GM21423 (cell line): Measurements from ENCODE around the gene SRSF5.
"Not testable (repeated sequence)": the region's sequence is repeated elsewhere in the genome, so short reads cannot be mapped to it uniquely, and the experiment has no call there.

Experiments used
- ATAC-seq: cut with Tn5 transposase; IDR thresholded peaks from one replicate; pipeline ENCODE4 v1.9.1; 2021; ENCODE audit warnings: mild to moderate bottlenecking, moderate library complexity; ENCODE audit not compliant: unreplicated experiment

The SRSF5 gene

DNA sequence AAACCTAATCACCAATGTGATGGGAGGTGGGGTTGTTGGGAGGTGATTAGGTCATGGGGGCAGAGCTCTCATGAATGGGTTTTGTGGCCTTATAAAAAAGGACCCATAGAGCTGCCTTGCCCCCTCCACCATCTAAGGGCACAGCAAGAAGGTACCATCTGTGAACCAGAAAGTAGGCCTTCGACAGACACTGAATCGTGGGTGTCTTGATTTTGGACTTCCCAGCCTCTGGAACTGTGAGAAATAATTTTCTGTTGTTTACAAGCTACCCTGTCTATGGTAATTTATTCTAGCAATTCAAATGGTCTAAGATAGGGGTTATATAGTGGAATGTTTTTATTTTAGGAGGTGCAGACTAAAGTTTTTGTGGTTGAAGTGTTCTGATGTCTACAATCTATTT lies 38.0 kb downstream of the SRSF5 start:
- no peak for ATAC-seq

DNA sequence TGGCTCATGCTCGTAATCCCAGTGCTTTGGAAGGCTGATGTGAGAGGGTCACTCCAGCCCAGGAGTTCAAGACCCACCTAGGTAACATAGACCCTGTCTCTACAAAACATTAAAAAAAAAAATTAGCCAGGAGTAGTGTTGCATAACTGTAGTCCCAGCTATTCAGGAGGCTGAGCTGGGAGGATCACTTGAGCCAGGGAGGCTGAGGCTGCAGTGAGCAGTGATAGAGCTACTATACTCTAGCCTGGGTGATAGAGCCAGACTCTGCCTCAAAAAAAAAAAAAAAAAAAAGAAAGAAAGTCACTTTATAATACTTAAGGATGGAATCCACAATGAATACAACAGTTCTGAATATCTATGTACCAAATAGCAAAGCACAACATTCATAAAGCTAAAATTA lies 40.2 kb downstream of the SRSF5 start:
- ATAC-seq: no peak

DNA sequence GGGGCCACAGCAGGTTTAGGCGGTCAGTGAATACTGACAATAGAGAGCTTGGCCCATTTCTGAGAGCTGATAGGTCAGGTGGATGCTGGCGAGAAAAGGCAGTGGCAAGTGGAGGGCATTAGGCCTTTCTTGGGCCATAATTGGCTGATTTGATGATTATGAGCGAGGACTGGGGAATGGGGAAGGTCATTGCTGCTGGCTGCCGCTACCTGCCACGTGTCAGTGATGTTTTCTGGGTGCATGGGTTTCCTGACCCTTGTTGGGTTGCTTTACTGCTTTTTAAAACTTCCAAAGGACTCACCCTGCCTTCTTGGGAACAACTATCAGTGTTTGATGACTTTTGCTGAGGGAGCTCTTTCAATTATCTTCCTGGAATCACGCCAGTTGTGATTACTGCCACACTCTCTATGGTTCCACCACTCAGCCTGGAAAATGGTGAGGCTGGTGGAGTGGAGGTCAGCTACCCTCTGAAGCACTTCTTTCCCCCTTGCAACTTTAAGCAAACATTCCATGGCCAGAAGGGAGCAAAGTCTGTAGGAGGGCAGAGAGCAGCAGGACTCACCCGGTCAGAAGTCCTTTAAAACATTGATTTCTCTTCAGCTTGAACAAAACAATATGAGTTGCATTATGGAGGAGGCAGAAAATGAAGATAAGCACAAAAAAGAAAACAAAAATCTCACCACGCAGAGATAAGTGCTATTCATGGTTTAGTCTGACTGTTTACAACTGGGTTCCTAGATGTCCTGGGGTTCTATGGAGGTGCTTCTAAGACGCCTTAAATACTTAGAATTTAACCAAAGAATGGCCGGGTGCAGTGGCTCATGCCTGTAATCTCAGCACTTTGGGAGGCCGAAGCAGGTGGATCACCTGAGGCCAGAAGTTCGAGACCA lies 42.2 kb downstream of the SRSF5 start:
- no peak for ATAC-seq

DNA sequence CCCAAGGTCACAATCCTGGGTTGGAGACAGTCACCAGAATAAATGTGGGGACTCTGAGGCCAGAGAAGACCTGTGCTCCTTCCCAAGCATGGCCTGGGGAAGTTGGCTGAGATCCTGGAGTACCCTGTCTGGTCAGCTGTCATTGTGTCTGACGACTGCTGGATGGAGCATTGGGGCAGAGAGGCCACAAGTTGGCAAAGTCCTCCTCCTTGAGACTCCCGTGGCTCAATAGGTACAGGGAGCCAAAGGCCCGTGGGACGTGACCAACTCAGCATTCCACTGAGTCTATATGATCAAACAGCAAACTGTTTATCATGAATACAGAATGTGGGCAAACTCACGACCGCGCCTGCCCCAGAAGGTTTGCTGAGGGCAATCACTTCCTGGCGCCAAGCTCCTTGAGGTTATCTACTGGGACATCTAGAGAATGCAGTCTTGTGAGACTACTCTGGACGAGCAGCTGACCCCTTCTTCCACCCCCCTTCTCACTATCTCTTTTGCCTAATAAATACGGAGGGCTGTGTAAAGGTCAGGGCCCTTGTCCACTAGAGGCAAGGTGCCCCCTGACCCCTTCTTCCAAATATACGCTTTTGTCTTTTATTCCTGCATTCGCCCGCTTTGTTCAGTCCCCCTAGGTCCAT lies 44.4 kb downstream of the SRSF5 start:
- ATAC-seq: no peak

DNA sequence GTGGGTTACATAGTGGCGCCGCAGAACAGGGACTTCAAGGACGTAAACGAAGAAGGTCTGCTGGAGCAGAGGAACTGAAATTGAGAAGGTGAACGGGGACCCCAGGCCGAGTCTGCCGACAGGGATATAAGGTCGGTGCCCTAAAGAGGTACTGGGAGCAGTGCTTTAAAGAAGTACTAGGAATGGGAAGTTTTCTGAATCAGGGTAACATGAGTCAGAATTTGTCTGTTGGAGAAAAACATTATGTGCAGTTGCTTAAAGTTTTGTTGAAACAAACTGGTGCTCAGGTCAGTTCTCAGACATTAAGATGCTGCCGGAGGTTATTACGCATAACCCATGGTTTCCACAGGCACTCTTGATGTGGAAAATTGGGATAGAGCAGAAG lies 44.9 kb downstream of the SRSF5 start:
- ATAC-seq: no peak

DNA sequence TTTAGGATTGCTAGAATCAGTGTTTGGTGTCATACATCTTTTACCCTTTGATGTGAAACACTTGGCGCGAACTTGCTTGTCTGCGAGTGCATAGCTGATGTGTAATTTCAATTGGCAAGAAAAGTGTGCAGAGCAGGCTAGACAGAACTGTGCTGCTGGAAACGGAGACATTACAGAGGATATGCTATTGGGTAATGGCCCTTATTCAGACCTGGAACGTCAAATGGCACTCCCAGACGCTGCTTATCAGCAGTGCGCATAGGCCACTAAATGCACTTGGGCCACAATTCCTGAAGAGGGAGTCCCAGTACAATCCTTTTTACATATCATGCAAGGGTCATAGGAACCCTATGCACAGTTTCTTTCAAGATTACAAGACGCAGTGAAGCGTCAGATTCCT lies 45.8 kb downstream of the SRSF5 start:
- ATAC-seq: no peak

DNA sequence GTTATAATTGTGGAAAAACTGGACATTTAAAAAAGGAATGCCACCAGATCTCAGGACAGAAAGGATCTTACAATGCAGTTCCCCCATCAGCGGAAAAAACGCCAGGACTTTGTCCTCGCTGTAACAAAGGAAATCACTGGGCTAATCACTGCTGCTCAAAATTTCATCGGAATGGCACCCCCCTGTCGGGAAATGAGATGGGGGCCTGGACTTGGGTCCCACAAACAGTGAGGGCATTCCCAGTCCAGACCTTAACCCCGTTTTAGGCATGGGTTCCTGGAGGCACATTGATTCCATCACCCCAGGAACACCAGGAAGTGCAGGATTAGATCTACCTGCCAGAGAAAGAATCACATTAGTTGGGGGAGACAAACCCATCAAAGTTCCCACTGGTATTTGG lies 46.4 kb downstream of the SRSF5 start:
- not testable (repeated sequence) for ATAC-seq

DNA sequence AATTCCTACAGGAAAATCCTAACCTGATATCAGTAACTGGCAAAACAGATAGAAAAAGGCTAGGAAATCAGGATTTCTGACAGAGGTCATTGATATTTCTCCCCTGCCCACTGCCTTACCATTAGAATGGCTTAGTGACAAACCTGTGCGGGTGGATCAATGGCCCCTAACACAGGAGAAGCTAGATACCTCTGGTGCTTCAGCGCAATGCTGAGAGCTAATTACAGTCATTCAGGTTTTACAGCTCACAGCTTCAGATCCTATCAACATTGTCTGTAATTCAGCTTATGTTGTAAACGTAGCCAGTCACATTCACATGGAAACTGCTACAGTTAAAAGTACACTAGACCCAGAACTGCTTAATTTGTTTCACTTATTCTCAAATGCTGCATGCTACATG lies 47.5 kb downstream of the SRSF5 start:
- no peak for ATAC-seq

DNA sequence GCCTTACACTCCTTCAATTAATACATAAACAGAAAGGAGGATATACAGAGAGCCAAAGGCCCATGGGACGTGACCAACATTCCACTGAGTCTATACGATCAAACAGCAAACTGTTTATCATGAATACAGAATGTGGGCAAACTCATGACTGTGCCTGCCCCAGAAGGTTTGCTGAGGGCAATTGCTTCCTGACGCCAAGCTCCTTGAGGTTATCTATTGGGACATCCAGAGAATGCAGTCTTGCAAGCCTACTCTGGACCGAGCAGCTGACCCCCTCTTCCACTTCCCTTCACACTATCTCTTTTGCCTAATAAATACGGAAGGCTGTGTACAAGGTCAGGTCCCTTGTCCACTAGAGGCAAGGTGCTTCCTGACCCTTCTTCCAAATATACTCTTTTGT lies 48.6 kb downstream of the SRSF5 start:
- ATAC-seq: no peak

DNA sequence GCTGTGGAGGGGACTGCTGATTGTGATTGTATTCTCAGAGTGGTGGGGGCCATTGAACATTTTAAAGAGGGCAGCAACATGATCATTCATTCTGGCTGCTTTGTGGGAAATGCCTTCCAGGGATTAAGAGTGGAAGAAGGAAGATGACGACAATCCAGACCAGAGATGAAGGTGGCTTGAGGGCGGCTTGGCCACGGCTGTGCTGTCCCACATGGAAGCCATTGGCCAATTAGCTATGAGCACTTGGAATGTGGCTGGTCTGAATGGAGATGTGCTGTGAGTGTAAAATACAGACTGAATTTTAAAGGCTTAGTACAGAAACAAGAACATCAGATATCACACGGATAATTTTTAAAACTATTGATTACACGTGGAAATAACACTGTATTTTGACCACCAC lies 49.3 kb downstream of the SRSF5 start:
- ATAC-seq: no peak

DNA sequence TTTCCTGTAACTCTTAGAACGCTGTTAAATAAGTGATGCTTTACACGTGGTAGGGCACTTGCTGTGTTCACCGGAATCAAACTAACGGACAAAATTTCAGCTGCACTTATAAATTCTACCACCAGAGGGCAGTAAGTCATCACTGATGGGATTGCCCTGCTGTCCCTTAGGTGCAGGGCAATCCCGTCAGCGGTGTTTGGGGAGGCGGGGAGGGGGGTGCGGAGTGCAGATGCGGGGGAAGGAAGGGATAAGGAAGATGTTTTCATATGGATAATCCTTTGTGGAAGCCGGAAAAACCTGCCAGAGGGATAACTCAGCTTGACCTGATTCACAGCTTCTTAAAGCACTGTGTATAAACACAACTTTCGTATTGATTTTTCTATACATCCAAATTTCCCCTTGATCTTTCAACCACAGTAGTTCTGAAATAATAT lies 51.8 kb downstream of the SRSF5 start:
- no peak for ATAC-seq

DNA sequence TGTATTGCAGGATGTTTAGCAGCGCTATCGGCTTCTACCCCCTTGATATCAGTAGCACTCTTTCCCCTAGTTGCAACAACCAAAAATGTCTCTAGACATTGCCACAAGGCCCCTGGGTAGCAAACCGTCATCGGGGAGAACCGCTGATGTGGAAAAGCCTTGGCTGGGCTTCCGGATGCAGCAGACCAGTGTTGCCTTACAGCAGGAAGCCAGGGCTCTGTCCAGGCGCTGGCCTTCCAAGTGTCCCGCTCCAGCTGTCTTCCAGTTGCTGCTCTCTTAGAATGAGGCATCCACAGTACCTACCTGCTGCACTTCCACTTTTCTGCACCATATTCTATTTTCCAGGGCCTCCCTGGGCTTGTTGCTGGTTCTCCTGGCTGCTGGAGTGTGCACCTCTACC lies 52.7 kb downstream of the SRSF5 start:
- ATAC-seq: no peak

DNA sequence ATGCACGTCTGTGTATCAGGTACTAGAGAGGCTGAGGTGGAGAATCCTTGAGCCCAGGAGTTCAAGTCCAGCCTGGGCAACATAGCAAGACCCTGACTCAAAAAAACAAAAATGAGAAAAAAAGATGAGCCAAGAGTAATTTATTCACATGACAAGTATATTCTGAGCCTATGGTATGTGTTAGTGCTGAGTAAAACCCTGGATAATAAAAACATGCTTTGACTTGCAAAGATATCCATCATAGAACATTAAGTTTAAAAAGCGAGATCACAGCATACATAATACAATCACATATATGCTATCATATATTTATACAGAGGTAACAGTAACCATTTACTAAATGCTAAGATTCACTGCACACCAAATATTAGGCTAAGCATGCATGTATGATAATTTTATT lies 54.0 kb downstream of the SRSF5 start:
- ATAC-seq: no peak
